Activated CD8-positive, alpha-beta memory T cell treated with anti-CD3 and anti-CD28 coated beads, Interleukin-2, amount 10 ng/mL, durations not matched to agents 7 days and 5 days (primary cell): ENCODE results near the gene EPS15. TPM values are rescaled to one million over a fixed set of nuclear protein-coding genes. Genes with fewer than 3 reads are reported as not detected.
A peak's percentile ranks its signal among the peaks of the same experiment; 100 is the strongest.
"Not testable (repeated sequence)": the region's sequence is repeated elsewhere in the genome, so short reads cannot be mapped to it uniquely, and the experiment has no call there.

Source experiments
- ATAC-seq: fragments of 150-1000 bp; cut with Tn5 transposase; one replicate; pipeline ENCODE4 v1.10.0; 2021; ENCODE audit warnings: moderate library complexity
- CTCF ChIA-PET: fragments of 350-600 bp; sonication (Branson Sonifier 250); formaldehyde crosslinking; loops from one replicate; lab custom pipeline; 2021; ENCODE audit warnings: antibody characterized with exemption; lab: Charles Lee
- DNase-seq: peaks from one replicate; pipeline ENCODE4 v3.0.0-alpha.2; 2020
- H3K27ac Mint-ChIP-seq: one replicate; pipeline ENCODE4 v1.8.0; 2021; ENCODE audit warnings: mild to moderate bottlenecking, mixed read lengths
- H3K27me3 Mint-ChIP-seq: one replicate; pipeline ENCODE4 v1.8.0; 2021; ENCODE audit warnings: mixed read lengths
- H3K36me3 Mint-ChIP-seq: one replicate; pipeline ENCODE4 v1.8.0; 2021; ENCODE audit warnings: mild to moderate bottlenecking, mixed read lengths
- H3K4me1 Mint-ChIP-seq: one replicate; pipeline ENCODE4 v1.8.0; 2021; ENCODE audit warnings: mixed read lengths
- H3K4me3 Mint-ChIP-seq: one replicate; pipeline ENCODE4 v1.8.0; 2021; ENCODE audit warnings: mild to moderate bottlenecking, moderate library complexity, mixed read lengths
- H3K9me3 Mint-ChIP-seq: one replicate; pipeline ENCODE4 v1.8.0; 2022; ENCODE audit warnings: low read depth, mixed read lengths
- total RNA-seq, 2 experiments: library from RNA; stranded (reverse); gene quantifications; one replicate each; pipeline ENCODE4 v1.2.3, GENCODE V29; 2021

The EPS15 gene
- total RNA-seq, 2 experiments from 2014 or later, result 71.6 to 80.0 TPM

- Mint-ChIP-seq H3K36me3 (peaks cover 42% of the 10 kb centered on the region), H3K27ac (peak overlapping the region; percentile 75), H3K27me3 (no peaks in the 10 kb centered on the region), H3K9me3 (no peaks in the 10 kb centered on the region), H3K4me3 (no peak overlapping the region), H3K4me1 (peaks cover 50% of the 10 kb centered on the region)
- no peak for ATAC-seq
- CTCF ChIA-PET, result interaction anchor here (2.3 kb wide), 1 partner anchor 19 kb away, joined by 4 read pairs; no protein-coding TSS in a partner anchor
- DNase-seq, result no peak
Measured at GRCh38 chr1:51442198-51442597, 76.9 kb downstream of the EPS15 start.

- H3K4me1 Mint-ChIP-seq, result peaks cover 40% of the 10 kb centered on the region
- DNase-seq, result no peak
- H3K9me3 Mint-ChIP-seq, result no peaks in the 10 kb centered on the region
- CTCF ChIA-PET, result no interaction called here
- no peak overlapping the region for H3K4me3 Mint-ChIP-seq
- peaks cover 40% of the 10 kb centered on the region for H3K36me3 Mint-ChIP-seq
- H3K27ac Mint-ChIP-seq, result no peak overlapping the region
- H3K27me3 Mint-ChIP-seq, result no peaks in the 10 kb centered on the region
- no peak for ATAC-seq
Measured at GRCh38 chr1:51439895-51440294, 79.2 kb downstream of the EPS15 start.

GRCh38 chr1:51439053-51439452 is 80.0 kb downstream of the EPS15 start:
- CTCF ChIA-PET, result no interaction called here
- H3K4me3 Mint-ChIP-seq, result no peak overlapping the region
- no peaks in the 10 kb centered on the region for H3K9me3 Mint-ChIP-seq

GRCh38 chr1:51437391-51437790 is 81.7 kb downstream of the EPS15 start:
- DNase-seq, ATAC-seq, H3K9me3 Mint-ChIP-seq, H3K27me3 Mint-ChIP-seq, H3K4me3 Mint-ChIP-seq, H3K27ac Mint-ChIP-seq: not testable (repeated sequence)
- H3K36me3 Mint-ChIP-seq, result peaks cover 36% of the 10 kb centered on the region
- peaks cover 34% of the 10 kb centered on the region for H3K4me1 Mint-ChIP-seq
- CTCF ChIA-PET, result interaction anchor here (1.5 to 1.6 kb wide), 2 partner anchors 11 to 331 kb away, joined by 3 to 4 read pairs; no protein-coding TSS in a partner anchor

More at GRCh38 chr1:51439053-51439452, 80.0 kb downstream of the EPS15 start:
- peaks cover 38% of the 10 kb centered on the region for H3K36me3 Mint-ChIP-seq
- DNase-seq (no peak), ATAC-seq (peak; percentile 63)
- H3K4me1 Mint-ChIP-seq, result peaks cover 38% of the 10 kb centered on the region
- H3K27ac Mint-ChIP-seq, result peak overlapping the region; percentile 40
- H3K27me3 Mint-ChIP-seq, result no peaks in the 10 kb centered on the region

GRCh38 chr1:51435878-51436277 is 83.2 kb downstream of the EPS15 start:
- H3K27me3 Mint-ChIP-seq, result no peaks in the 10 kb centered on the region

GRCh38 chr1:51433972-51434510 is 85.0 kb downstream of the EPS15 start:
- no peak for DNase-seq
- Mint-ChIP-seq H3K36me3 (peaks cover 34% of the 10 kb centered on the region), H3K27me3 (no peaks in the 10 kb centered on the region), H3K4me1 (peaks cover 28% of the 10 kb centered on the region), H3K27ac (peak overlapping the region; percentile 12), H3K4me3 (no peak overlapping the region), H3K9me3 (no peaks in the 10 kb centered on the region)
- CTCF ChIA-PET, result no interaction called here
- no peak for ATAC-seq

More at GRCh38 chr1:51435878-51436277, 83.2 kb downstream of the EPS15 start:
- DNase-seq (no peak), ATAC-seq (no peak)
- Mint-ChIP-seq H3K4me3 (no peak overlapping the region), H3K4me1 (peaks cover 28% of the 10 kb centered on the region), H3K9me3 (no peaks in the 10 kb centered on the region), H3K36me3 (peaks cover 34% of the 10 kb centered on the region), H3K27ac (no peak overlapping the region)
- CTCF ChIA-PET, result interaction anchor here (1.5 kb wide), 1 partner anchor 332 kb away, joined by 4 read pairs; no protein-coding TSS in a partner anchor

GRCh38 chr1:51433269-51433971 is 85.6 kb downstream of the EPS15 start:
- peak overlapping the region; percentile 13 for H3K27ac Mint-ChIP-seq
- H3K4me1 Mint-ChIP-seq, result peaks cover 23% of the 10 kb centered on the region
- H3K27me3 Mint-ChIP-seq, result no peaks in the 10 kb centered on the region
- no peak overlapping the region for H3K4me3 Mint-ChIP-seq
- no peaks in the 10 kb centered on the region for H3K9me3 Mint-ChIP-seq
- CTCF ChIA-PET, result no interaction called here
- DNase-seq (no peak), ATAC-seq (no peak)
- H3K36me3 Mint-ChIP-seq, result peaks cover 33% of the 10 kb centered on the region

GRCh38 chr1:51432146-51432545 is 86.9 kb downstream of the EPS15 start:
- H3K9me3 Mint-ChIP-seq, result no peaks in the 10 kb centered on the region
- DNase-seq (no peak), ATAC-seq (no peak)
- peaks cover 43% of the 10 kb centered on the region for H3K36me3 Mint-ChIP-seq
- CTCF ChIA-PET, result no interaction called here
- peaks cover 23% of the 10 kb centered on the region for H3K4me1 Mint-ChIP-seq
- no peaks in the 10 kb centered on the region for H3K27me3 Mint-ChIP-seq
- no peak overlapping the region for H3K4me3 Mint-ChIP-seq
- no peak overlapping the region for H3K27ac Mint-ChIP-seq

- no peaks in the 10 kb centered on the region for H3K27me3 Mint-ChIP-seq
- no peaks in the 10 kb centered on the region for H3K9me3 Mint-ChIP-seq
- peaks cover 8% of the 10 kb centered on the region for H3K4me1 Mint-ChIP-seq
- DNase-seq, result no peak
- peaks cover 40% of the 10 kb centered on the region for H3K36me3 Mint-ChIP-seq
- ATAC-seq, result no peak
- CTCF ChIA-PET, result no interaction called here
- no peak overlapping the region for H3K27ac Mint-ChIP-seq
- no peak overlapping the region for H3K4me3 Mint-ChIP-seq
Measured at GRCh38 chr1:51427438-51427837, 91.6 kb downstream of the EPS15 start.

- H3K27ac Mint-ChIP-seq, result no peak overlapping the region
- H3K27me3 Mint-ChIP-seq, result no peaks in the 10 kb centered on the region
- DNase-seq (no peak), ATAC-seq (no peak)
- H3K36me3 Mint-ChIP-seq, result peaks cover 46% of the 10 kb centered on the region
- CTCF ChIA-PET, result no interaction called here
- no peaks in the 10 kb centered on the region for H3K9me3 Mint-ChIP-seq
- H3K4me3 Mint-ChIP-seq, result no peak overlapping the region
- peaks cover 8% of the 10 kb centered on the region for H3K4me1 Mint-ChIP-seq
Measured at GRCh38 chr1:51425955-51426354, 93.1 kb downstream of the EPS15 start.

- Mint-ChIP-seq H3K27me3 (no peaks in the 10 kb centered on the region), H3K4me1 (peaks cover 8% of the 10 kb centered on the region), H3K4me3 (no peak overlapping the region), H3K36me3 (peaks cover 52% of the 10 kb centered on the region), H3K9me3 (no peaks in the 10 kb centered on the region), H3K27ac (no peak overlapping the region)
- DNase-seq, result no peak
- CTCF ChIA-PET, result interaction anchor here (1.0 kb wide), 1 partner anchor 76 kb away, joined by 3 read pairs; no protein-coding TSS in a partner anchor
- ATAC-seq, result no peak
Measured at GRCh38 chr1:51425273-51425672, 93.8 kb downstream of the EPS15 start.

GRCh38 chr1:51423073-51423821 is 95.8 kb downstream of the EPS15 start:
- ATAC-seq, result no peak
- peak overlapping the region; percentile 18 for H3K27ac Mint-ChIP-seq
- CTCF ChIA-PET, result interaction anchor here (1.0 kb wide), 2 partner anchors 18 to 127 kb away, joined by 3 to 4 read pairs; no protein-coding TSS in a partner anchor

GRCh38 chr1:51422367-51423072 is 96.5 kb downstream of the EPS15 start:
- Mint-ChIP-seq H3K36me3 (peaks cover 55% of the 10 kb centered on the region), H3K4me3 (no peak overlapping the region), H3K27me3 (no peaks in the 10 kb centered on the region), H3K27ac (no peak overlapping the region), H3K4me1 (peaks cover 2% of the 10 kb centered on the region), H3K9me3 (no peaks in the 10 kb centered on the region)
- CTCF ChIA-PET, result interaction anchor here (1.0 kb wide), 2 partner anchors 19 to 126 kb away, joined by 3 to 4 read pairs; no protein-coding TSS in a partner anchor
- DNase-seq (no peak), ATAC-seq (no peak)

More at GRCh38 chr1:51423073-51423821, 95.8 kb downstream of the EPS15 start:
- Mint-ChIP-seq H3K4me3 (no peak overlapping the region), H3K36me3 (peaks cover 55% of the 10 kb centered on the region), H3K4me1 (peaks cover 2% of the 10 kb centered on the region), H3K27me3 (no peaks in the 10 kb centered on the region), H3K9me3 (no peaks in the 10 kb centered on the region)
- no peak for DNase-seq
